ENCODE data around the gene GLB1L. TPM values are rescaled to one million over a fixed set of nuclear protein-coding genes. Genes with fewer than 3 reads are reported as not detected.

GLB1L gene
- total RNA-seq, 2 experiments from 2014 or later = 1.2 to 2.8 TPM

DNA sequence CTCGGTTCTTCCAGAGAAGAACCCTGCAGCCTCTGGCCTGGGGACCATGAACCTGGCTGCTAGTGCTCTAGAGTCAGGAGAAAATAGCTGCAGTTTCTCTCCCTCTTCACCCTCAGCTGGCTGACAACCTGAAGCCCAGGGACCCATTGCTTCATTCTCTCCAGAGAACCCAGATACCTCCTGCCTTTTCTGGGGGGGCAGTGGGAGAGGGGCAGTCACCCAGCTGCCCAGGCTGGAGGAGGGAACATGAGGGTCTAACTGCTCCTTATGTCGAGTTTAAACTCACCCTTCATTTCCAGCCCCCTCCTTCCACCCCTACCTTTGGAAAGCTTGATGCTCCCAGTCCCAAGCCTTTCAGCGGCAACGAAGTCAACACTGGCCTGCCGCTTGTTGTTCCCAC lies 46.3 kb downstream of the GLB1L start:
- H3K27ac Mint-ChIP-seq = peak overlapping the region; percentile 8

DNA sequence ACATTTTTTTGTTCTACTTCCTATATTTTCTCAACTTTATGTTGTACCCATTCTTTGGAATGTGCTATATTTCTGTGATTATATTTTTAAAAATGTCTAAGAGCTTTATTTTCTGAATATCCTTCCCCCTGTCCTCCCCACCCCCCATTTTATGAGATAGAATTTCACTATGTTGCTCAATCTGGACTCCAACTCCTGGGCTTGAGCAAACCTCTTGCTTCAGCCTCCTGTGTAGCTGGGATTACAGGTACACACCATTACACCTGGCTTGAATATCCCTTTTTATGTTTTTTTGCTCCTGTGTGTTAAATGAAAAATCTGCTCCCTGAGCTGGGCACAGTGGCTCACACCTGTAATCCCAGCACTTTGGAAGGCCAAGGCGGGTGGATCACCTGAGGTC lies 47.9 kb downstream of the GLB1L start:
- intact Hi-C loops (cut with micrococcal nuclease) = no loop called here
- peaks cover 3% of the 10 kb centered on the region for H3K36me3 Mint-ChIP-seq (ENCODE audit: low read depth)
- peaks cover 17% of the 10 kb centered on the region for H3K4me1 Mint-ChIP-seq (ENCODE audit: low read depth)
- H3K4me3 Mint-ChIP-seq = no peak overlapping the region
- peaks cover 3% of the 10 kb centered on the region for H3K9me3 Mint-ChIP-seq
- no peak overlapping the region for H3K27ac Mint-ChIP-seq
- DNase-seq = no peak
- ATAC-seq = no peak
- CTCF ChIA-PET = interaction anchor here (0.7 to 1.2 kb wide), 4 partner anchors 25 to 98 kb away, joined by 3 to 4 read pairs (median 4); no protein-coding TSS in a partner anchor
- POLR2A ChIA-PET = interaction anchor here (0.7 to 1.4 kb wide), 3 partner anchors 8 to 16 kb away, joined by 3 to 4 read pairs (median 3); no protein-coding TSS in a partner anchor
- no peaks in the 10 kb centered on the region for H3K27me3 Mint-ChIP-seq
- TF ChIP-seq, protein P1, sequence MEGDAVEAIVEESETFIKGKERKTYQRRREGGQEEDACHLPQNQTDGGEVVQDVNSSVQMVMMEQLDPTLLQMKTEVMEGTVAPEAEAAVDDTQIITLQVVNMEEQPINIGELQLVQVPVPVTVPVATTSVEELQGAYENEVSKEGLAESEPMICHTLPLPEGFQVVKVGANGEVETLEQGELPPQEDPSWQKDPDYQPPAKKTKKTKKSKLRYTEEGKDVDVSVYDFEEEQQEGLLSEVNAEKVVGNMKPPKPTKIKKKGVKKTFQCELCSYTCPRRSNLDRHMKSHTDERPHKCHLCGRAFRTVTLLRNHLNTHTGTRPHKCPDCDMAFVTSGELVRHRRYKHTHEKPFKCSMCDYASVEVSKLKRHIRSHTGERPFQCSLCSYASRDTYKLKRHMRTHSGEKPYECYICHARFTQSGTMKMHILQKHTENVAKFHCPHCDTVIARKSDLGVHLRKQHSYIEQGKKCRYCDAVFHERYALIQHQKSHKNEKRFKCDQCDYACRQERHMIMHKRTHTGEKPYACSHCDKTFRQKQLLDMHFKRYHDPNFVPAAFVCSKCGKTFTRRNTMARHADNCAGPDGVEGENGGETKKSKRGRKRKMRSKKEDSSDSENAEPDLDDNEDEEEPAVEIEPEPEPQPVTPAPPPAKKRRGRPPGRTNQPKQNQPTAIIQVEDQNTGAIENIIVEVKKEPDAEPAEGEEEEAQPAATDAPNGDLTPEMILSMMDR (IDR thresholded peaks at IDR 0.05) = no peak

More for the DNA sequence above, 46.3 kb downstream of the GLB1L start:
- peak overlapping the region; percentile 62 for H3K4me3 Mint-ChIP-seq
- DNase-seq (no peak), ATAC-seq (no peak)
- H3K36me3 Mint-ChIP-seq (ENCODE audit: low read depth) = peaks cover 3% of the 10 kb centered on the region
- TF ChIP-seq, protein P1 (IDR thresholded peaks at IDR 0.05) = no peak
- H3K27me3 Mint-ChIP-seq = no peaks in the 10 kb centered on the region
- ChIA-PET CTCF (interaction anchor here (0.7 to 2.1 kb wide), 7 partner anchors 12 to 126 kb away, joined by 3 to 9 read pairs (median 3); no protein-coding TSS in a partner anchor), POLR2A (interaction anchor here (1.2 to 2.8 kb wide), 4 partner anchors 8 to 55 kb away, joined by 3 to 26 read pairs (median 12); partner anchors contain the start of gene TUBA4A)
- peaks cover 6% of the 10 kb centered on the region for H3K9me3 Mint-ChIP-seq
- H3K4me1 Mint-ChIP-seq (ENCODE audit: low read depth) = peaks cover 17% of the 10 kb centered on the region
- intact Hi-C loops (cut with micrococcal nuclease) = no loop called here

DNA sequence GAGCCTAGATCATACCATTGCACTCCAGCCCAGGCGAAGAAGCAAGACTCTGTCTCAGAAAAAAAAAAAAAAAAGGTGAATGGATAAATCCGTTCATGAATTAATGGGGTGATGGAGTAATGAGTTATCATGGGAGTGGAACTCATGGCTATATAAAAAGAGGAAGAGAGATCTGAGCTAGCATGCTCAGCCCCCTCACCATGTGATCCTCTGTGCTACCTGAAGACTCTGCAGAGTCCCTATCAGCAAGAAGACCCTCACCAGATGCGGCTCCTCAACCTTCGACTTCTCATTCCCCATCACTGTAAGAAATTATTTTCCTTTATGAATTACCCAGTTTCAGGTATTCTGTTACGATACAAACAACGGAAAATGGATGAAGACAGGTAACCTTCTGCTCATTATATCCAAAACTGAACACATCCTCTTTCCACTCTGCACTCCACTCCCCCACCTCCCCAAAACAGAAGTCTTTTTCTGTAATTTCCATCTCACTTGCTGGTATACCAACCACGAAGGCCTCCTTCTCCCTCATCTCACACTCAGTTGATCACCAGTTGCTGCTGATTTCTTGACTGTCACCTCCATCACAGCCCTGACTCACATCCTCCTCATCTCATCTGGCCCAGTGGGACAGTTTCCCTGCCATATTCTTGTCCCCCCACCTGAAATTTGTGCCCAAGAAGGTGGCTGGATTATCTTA lies 58.3 kb downstream of the GLB1L start:
- H3K27ac Mint-ChIP-seq = peak overlapping the region; percentile 83
- peaks cover 17% of the 10 kb centered on the region for H3K4me1 Mint-ChIP-seq (ENCODE audit: low read depth)
- peaks cover 15% of the 10 kb centered on the region for H3K36me3 Mint-ChIP-seq (ENCODE audit: low read depth)
- ATAC-seq = peak; percentile 92
- no peak overlapping the region for H3K4me3 Mint-ChIP-seq
- TF ChIP-seq, protein P1 (IDR thresholded peaks at IDR 0.05) = no peak
- DNase-seq = peak; percentile 63
- H3K27me3 Mint-ChIP-seq = no peaks in the 10 kb centered on the region
- CTCF ChIA-PET = interaction anchor here (0.8 to 1.1 kb wide), 2 partner anchors 13 to 157 kb away, joined by 3 read pairs; no protein-coding TSS in a partner anchor
- H3K9me3 Mint-ChIP-seq = no peaks in the 10 kb centered on the region
- intact Hi-C loops (cut with micrococcal nuclease) = no loop called here
- POLR2A ChIA-PET = no interaction called here

Small RNAs within 50 kb of the gene (microRNA-seq; reads per million reads assigned to microRNA genes)
- not detected for gene MIR153-1 (ENCODE audit: borderline microRNAs expressed, borderline replicate concordance)

Other genes starting within 250 kb of the GLB1L start
- not detected for gene CFAP65, start 203.9 kb downstream of the GLB1L start, total RNA-seq
- not detected for gene IHH, start 184.5 kb downstream of the GLB1L start, total RNA-seq
- gene NHEJ1, start 84.6 kb downstream of the GLB1L start, total RNA-seq = 10 to 100 TPM; 22.4 to 26.3 TPM
- 1 to 10 TPM; 1.1 to 1.6 TPM for gene SLC23A3, start 75.4 kb downstream of the GLB1L start, total RNA-seq
- gene CNPPD1, start 68.5 kb downstream of the GLB1L start, total RNA-seq = 10 to 100 TPM; 38.6 to 38.7 TPM
- gene RETREG2, start 67.2 kb downstream of the GLB1L start, total RNA-seq = 10 to 100 TPM; 63.8 to 67.8 TPM
- 10 to 100 TPM; 31.3 to 33.3 TPM for gene ZFAND2B, start 38.7 kb downstream of the GLB1L start, total RNA-seq
- 10 to 100 TPM; 32.3 to 35.7 TPM for gene ABCB6, start 26.5 kb downstream of the GLB1L start, total RNA-seq
- 10 to 100 TPM; 54.8 to 58.7 TPM for gene ATG9A, start 15.8 kb downstream of the GLB1L start, total RNA-seq
- 100 to 1,000 TPM; 216 to 217 TPM for gene ANKZF1, start 15.6 kb downstream of the GLB1L start, total RNA-seq
- 10 to 100 TPM; 34.4 to 35.4 TPM for gene STK16, start within 50 bp of the GLB1L start, total RNA-seq
- gene TUBA4B, start 7.8 kb upstream of the GLB1L start, total RNA-seq = not detected
- gene TUBA4A, start 8.5 kb upstream of the GLB1L start, total RNA-seq = 100 to 1,000 TPM; 226 TPM
- gene DNAJB2, start 33.9 kb upstream of the GLB1L start, total RNA-seq = 10 to 100 TPM; 61.8 to 63.3 TPM
- 1 to 10 TPM in 1 of 2 experiments, under 1 TPM in 1; 0.92 to 1.1 TPM for gene PTPRN, start 64.0 kb upstream of the GLB1L start, total RNA-seq
- gene RESP18, start 87.3 kb upstream of the GLB1L start, total RNA-seq = not detected
- 100 to 1,000 TPM; 112 to 113 TPM for gene DNPEP, start 142.5 kb upstream of the GLB1L start, total RNA-seq
- not detected for gene DES, start 172.9 kb upstream of the GLB1L start, total RNA-seq
- gene SPEG, start 189.4 kb upstream of the GLB1L start, total RNA-seq = 1 to 10 TPM; 2.1 to 2.3 TPM

All from activated CD8-positive, alpha-beta T cell treated with anti-CD3 and anti-CD28 coated beads for 36 hours (primary cell).